GM21786 (cell line): Measurements from ENCODE around the gene ZNF536.
"Not testable (repeated sequence)": the region's sequence is repeated elsewhere in the genome, so short reads cannot be mapped to it uniquely, and the experiment has no call there.

Source experiments
- ATAC-seq: cut with Tn5 transposase; IDR thresholded peaks from one replicate; pipeline ENCODE4 v1.9.1; 2021; ENCODE audit not compliant: unreplicated experiment

The ZNF536 gene

DNA sequence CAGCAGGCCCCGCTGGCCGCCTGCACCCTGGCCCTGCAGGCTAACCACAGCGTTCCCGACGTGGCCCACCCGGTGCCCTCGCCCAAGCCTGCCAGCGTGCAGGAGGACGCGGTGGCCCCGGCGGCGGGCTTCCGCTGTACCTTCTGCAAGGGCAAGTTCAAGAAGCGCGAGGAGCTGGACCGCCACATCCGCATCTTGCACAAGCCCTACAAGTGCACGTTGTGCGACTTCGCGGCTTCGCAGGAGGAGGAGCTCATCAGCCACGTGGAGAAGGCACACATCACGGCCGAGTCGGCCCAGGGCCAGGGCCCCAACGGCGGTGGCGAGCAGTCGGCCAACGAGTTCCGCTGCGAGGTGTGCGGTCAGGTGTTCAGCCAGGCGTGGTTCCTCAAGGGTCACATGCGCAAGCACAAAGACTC is 72.1 kb downstream of the ZNF536 start:
- ATAC-seq = no peak

DNA sequence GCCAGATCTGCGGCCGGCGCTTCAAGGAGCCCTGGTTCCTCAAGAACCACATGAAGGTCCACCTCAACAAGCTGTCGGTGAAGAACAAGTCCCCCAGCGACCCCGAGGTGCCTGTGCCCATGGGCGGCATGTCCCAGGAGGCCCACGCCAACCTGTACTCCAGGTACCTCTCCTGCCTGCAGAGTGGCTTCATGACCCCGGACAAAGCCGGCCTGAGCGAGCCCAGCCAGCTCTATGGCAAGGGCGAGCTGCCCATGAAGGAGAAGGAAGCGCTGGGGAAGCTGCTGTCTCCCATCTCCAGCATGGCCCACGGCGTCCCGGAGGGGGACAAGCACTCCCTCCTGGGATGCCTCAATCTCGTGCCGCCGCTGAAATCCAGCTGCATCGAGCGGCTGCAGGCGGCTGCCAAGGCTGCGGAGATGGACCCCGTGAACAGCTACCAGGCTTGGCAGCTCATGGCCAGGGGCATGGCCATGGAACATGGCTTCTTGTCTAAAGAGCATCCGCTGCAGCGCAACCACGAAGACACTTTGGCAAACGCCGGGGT is 72.6 kb downstream of the ZNF536 start:
- no peak for ATAC-seq

DNA sequence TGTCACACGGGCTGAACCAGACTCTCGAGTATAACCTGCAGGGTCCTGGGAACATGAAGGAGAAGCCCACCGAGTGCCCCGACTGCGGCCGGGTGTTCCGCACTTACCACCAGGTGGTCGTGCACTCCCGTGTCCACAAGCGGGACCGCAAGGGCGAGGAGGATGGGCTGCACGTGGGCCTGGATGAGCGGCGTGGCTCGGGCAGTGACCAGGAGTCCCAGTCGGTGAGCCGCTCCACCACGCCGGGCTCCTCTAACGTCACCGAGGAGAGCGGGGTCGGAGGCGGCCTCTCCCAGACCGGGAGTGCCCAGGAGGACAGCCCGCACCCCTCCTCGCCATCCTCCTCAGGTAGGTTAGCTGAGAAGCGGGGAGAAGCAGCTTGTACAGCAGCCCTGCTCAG is 73.2 kb downstream of the ZNF536 start:
- ATAC-seq = no peak

DNA sequence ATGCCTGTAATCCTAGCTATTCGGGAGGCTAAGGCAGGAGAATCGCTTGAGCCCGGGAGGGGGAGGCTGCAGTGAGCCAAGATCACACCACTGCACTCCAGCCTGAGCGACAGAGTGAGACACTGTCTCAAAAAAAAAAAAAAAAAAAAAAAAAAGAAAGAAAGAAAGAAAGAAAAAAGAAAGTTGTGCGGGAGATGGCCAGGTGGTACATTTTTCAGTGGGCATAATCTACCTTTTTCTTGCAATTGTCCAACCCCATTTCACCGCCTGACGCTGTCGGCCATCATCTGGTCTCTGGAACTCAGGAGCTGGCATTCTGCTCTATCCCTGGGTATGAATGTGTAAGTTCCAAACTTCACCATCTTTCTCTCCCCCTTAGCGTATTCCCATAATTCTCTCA is 73.9 kb downstream of the ZNF536 start:
- not testable (repeated sequence) for ATAC-seq

DNA sequence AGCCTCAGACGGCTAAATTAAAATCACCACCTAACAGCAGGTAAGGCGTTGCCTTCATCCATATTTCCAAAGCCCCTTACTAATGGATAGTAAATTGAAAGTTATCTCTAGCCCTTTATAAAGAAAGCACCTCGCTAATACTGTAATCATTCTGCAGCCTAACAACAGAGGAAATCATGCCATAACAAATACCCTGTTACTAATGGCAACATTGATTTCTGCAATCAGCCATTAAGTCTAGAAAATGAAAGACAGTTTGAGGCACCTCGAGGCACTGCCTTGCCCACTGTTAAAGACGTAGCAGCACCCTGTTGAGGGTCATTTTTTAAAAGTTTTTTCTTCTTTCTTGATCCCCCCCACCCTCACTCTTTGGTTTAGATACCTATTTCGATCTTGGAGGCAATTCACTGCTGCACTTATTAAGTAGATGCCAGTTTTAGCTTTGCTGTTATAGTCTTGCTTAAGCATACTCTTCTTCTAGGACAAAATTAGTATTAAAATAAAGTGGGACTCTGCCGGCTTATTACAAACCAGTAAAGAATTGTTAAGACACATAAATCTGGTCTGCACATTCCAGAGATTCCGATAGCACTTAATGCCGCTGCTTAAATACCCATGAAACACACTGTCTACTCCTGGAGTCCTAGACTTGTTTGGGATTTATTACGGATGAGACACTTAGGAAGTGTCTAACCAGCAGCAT is 74.8 kb downstream of the ZNF536 start:
- no peak for ATAC-seq

DNA sequence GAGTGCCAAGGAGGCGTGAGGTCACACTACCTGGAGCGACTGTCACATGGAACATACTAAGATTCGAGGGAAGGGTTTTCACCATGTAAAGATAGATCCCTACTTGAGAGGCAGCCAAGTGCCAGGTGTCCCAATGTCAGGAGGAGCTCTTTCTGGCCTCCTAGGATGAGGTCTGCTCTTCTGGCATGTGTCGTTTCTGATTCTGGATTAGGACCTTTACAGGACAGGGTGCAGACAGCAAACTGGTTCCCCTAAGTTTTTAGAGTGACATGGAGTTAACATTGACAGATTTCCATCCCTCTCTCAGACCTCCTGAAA is 75.3 kb downstream of the ZNF536 start:
- no peak for ATAC-seq

DNA sequence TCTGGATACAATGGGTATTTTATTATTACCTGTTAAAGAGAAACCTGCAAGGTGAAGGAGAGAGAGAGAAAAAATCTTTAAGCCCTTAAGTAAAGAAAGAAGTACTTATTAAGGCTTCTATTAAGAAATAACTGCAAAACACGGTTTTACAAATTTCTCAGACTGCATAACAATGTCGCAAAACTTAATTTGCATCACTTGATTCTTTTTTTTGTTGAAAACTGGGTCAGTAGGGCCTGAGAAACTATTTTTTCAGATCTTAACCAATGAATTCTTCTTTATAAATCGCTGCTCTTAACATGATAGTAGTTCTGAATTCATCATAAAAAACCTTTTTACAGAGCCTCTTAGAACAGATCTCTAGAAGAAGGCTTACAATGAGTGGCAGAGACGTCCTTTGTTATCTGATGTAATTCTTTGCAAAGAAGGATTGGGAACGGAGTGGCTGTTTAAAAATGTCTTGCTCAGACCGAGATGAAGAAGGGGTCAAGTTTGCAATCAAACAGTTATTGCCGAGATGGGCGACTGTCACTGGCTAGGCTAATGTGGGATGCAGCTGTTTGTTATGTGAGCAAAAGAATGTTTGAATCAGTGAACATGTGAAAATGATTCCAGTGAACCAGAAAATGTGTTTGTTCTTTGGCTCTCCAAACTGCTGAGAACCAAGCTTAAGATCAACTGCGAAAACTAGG is 76.3 kb downstream of the ZNF536 start:
- no peak for ATAC-seq

DNA sequence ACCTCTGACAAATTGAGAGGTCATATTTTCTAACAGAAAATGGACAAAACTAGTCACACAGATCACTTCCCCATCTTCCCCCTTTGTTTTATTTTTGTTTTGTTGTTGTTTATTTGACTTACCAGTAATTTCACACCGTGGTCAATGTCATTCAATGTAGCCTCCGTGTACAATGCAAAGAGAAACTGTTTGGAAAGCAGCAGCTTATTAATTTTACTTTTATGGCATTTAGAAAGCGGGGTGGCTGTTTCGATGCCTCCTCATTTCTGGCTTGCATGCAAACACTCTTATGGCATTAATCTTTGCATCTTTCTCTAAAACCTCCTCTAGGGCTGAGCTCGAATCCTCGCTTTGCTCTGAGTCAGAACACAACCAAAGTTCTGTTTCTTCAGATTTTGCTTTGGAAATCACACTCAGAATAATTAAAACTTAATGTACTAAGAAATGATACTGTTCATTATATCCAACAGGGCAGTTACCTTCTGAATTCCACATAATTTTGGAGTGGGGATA is 77.0 kb downstream of the ZNF536 start:
- no peak for ATAC-seq

DNA sequence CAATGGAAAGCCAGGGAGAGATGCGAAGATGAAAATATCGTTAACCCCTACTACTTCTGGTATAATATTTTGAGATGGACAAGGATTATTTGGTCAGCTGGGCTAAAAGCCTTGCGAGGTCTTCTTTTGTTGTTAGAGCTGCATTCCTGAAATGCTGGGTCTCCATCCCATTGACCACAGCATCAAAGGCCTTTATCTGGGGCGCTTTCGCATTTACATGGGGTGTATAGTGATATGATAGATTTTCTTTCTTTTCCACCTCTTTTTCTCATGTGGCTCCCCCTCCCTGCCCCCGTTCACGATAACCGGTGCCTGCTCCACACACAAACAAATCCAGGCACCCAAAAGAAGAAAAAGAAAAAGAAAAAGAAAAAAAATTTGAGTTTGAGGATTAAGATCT is 77.5 kb downstream of the ZNF536 start:
- no peak for ATAC-seq

DNA sequence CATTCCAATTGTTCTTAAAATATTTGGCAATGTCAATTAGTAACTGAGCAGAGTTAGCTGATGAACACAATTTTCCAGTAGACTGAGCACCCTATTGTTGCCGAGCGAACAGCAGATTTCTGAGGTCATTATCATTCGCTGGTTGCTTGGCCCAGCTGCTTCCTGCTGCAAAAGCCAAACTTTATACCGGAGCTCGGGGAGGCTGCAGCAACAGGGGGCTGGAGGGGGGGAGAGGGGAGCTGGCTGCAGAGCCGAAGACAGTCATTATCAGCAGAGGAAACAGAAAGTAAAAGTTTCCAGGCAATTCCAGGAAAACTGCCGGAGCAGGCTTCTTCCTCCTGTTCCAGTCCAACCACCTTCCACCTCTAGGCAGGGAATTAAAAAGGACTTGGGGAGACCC is 77.9 kb downstream of the ZNF536 start:
- ATAC-seq = no peak

DNA sequence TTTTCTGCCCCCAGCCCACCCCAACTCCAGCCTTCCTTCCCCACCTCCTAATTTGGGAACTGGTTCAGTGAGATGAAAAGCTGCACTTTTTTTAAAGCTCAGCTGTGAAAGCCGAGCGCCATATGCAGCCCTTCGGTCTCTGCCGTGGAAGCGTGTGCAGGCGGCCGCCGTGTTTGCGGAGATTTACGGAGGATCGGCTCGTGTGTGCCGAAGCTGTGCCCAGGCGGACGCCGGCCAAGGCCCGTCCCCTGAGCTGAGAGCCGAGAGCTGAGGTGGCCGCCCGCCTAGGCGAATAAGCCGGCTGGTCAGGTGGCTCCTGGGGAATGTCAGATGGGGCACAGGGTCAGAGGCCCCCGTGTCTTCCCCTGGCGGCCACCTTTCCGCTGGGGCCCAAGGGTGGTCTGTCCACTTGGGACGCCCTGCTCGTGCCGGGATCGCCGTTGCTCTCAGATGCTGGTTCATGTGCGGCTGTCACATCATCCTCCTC is 78.7 kb downstream of the ZNF536 start:
- ATAC-seq = no peak

DNA sequence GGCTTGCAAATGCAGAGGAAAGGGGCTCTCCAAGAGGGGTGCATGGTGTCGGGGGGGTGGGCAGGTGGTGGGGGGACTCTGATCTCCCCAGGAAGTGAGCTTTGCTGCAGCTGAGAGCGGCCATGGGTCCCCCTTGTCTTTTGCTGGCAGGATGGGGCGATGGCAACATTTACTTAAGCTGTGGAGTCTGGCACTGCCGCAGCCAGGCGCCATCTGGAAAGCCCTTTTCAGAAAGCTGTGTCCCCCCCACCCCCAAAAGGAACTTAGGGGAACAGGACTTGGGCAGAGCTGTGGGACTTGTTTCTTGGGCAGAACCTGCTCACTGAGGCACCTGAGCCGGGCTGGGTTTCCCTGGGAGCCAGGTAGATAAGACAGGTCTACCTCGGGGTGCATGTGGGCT is 80.7 kb downstream of the ZNF536 start:
- no peak for ATAC-seq

DNA sequence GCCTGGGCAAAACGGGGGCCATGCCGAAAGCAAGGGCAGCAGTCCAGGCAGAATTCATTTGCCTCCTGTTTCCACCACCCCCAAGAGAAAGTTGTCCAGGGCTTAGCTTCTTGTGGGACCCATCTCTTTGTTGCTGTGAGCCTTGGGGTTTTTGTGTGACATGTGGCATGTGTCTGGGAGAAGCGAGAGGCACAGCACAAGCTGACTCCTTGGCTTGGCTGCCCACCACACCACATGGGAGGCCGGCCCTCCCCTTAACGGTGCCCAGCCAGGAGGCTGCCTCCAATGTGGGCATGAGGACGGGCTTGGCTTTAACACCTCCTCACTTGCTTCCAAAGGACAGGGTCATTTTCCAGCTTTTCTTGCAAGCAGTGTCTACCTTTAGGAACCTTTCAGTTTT is 81.6 kb downstream of the ZNF536 start:
- no peak for ATAC-seq

DNA sequence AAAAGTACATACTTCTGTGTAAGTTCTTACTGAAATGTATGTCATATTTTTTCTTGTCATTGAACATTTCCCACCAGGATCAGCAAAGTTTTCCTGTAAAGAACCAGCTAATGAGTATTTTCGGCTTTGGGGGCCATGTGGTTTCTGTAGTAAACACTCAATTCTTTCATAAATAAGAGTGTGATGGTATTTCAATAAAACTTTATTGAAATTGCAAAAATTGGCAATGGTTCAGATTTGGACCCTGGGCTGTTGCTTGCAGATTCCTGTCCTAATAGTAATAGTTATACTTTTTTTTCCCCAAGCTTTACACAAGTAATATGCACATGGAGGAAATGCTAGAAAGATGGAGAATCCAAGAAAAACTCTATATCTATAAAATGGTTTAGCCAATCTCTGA is 83.7 kb downstream of the ZNF536 start:
- no peak for ATAC-seq

DNA sequence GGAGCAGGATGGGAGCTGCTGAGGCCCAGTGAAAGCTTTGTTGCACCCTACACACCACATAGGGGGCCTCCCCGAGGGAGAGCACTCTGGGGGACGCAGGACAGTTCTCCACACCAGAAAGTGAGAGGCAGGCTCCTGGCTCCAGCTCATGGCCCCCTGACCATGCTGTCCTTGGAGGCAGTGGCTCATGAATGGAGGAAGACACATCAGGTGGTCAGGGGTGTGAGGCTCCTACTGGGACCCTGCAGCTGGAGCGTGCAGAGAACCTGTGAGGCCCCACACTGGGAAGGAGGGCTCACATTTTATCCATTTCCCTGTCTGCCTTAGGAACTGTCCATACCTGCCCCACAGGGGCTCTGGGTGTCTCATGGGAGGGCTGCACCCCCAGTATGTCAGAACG is 85.3 kb downstream of the ZNF536 start:
- ATAC-seq = no peak

DNA sequence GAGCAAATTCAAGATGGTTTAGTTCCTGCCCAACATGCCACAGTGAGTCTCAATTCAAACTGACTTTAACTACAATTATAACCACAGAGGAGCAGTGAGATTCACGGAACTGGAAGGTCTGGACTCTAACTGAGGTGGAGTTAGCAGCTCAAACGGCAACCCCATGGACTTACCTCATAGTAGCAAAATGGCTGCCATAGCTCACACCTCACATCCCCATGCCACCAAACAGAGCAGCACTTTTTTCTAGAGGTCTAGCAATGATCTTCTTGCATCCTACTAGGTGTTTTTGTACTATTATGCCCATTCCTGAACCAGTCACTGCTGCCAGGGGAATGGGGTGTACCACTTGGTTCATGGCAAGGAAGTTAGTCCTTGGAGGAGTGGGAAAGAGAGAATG is 87.7 kb downstream of the ZNF536 start:
- no peak for ATAC-seq

DNA sequence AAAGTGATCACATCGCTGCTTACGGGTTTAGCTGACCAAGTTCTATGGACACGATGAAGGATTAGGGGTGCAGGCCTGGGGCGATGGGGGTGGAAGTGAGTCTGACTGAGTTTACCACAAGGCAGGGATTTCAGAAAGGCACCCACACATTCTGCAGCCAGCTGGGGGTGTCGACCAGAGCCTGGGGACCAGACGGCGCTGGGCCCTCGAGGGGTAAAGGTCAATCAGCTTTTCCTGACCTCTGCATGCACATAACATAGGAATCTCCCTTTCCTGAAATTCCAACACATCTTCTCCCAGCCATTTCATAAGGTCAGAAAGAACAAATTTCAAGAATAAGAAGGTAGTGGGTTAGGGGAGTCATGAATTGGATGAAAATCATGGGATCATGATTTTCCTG is 92.0 kb downstream of the ZNF536 start:
- no peak for ATAC-seq

DNA sequence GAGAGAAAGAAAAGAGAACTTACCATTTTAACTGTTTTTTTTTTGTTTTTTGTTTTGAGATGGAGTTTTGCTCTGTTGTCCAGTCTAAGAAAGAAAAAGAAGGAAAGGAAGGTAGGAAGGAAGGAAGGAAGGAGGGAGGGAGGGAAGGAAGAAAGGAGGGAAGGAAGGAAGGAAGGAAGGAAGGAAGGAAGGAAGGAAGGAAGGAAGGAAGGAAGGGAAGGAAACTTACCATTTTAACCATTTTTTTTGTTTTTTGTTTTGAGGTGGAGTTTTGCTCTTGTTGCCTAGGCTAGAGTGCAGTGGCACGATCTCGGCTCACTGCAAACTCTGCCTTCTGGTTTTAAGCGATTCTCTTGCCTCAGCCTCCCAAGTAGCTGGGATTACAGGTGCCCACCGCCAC is 94.4 kb downstream of the ZNF536 start:
- ATAC-seq = not testable (repeated sequence)

DNA sequence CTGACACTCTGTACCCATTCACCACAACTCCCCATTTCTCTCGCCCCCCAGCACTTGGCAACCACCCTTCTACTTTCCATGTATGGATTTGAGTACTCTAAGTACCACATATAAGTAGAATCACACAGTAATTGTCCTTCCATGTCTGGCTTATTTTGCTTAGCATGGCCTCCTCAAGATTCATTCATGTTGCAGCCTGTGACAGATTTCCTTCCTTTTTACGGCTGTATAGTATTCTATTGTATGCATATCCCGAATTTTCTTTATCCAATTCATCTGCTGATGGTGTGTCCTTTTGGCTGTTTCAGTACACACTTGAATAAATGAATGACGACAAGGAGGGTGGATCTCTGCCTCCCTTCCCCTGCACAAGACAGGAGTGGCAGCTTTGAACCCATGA is 95.1 kb downstream of the ZNF536 start:
- ATAC-seq = no peak

DNA sequence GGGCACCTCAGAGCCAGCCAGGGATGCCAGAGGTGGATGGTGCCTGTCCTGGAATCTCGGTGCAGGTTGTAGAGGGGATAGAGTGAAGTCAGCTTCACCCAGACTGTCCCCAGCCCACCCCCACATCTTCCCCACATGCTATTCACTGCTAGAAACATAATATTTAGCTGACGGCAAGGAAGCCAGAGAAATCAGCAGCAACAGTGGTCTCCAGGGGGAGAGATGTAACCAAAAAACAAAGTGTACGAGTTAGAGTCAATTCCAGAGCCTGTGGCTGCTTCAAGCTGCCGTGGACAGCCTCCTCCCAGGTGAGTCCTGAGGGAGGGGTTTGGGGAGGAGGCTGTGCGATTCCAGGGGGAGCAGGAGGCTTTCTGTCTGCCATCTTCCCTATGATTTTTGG is 97.6 kb downstream of the ZNF536 start:
- ATAC-seq = no peak

DNA sequence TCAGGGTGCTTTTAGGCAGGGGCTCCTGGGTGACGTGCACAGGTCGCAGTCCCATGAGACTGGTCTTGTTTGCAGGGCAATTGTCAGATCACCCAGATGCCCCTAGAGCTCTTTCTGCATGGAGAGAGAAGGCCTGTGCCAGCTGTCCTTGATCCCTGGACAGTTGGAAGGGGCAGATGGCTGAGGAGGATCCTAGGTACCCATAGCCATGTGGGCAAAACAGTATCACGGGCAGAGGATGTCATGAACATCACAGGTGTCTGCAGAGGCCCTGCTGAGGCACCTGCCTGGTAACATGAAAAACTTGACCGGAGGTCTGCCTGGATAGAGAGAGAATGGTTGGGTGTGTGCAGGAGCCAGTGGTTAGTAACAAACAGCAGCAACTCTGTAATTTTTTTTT is 99.3 kb downstream of the ZNF536 start:
- no peak for ATAC-seq

DNA sequence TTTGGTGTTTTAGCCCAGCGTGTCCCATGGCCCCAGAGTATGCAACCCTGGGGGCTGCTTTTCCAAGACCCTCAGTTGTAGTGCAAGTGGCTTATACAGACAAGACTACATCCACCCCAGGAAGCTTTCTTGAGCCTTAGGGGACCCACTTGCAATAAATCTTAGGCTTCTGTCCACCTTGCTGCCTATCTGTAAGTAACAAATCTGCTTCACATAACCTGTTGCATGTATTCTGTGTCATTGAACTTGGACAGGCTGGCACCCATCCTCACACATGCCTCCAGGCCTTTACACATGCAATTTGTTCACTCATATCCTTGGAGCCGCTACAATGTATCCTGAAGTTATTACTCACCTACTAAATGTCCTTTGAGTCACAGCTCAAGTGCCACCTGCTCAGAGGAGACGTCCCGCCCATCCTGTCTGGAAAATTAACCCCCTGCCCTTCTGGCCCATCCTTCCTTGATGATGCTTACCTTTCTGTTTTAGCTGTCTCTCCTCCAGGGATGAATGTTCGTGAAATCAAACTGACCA is 101.2 kb downstream of the ZNF536 start:
- ATAC-seq = no peak
